Uterus (tissue), 4 donors: Measurements from ENCODE around the gene PTPRN2. TPM values are rescaled to one million over a fixed set of nuclear protein-coding genes. Genes with fewer than 3 reads are reported as not detected.
"Not testable (repeated sequence)": the region's sequence is repeated elsewhere in the genome, so short reads cannot be mapped to it uniquely, and the experiment has no call there.

Experiments used
- DNase-seq, 2 donors: peaks; one replicate each; pipeline ENCODE4 v3.0.0-alpha.2; 2019 to 2020
- H3K27ac ChIP-seq, 2 donors: fragments of 200-600 bp; sonication (generic); 1 replicate in 1 of 2; 2 replicates in 1 of 2; pipeline ENCODE4 v1.5.1; 2016 to 2018
- H3K27me3 ChIP-seq, 2 donors: fragments of 200-600 bp; sonication (generic); one replicate each; pipeline ENCODE4 v1.5.1; 2018 to 2019; ENCODE audit warnings: control low read depth in 1 of 2
- H3K36me3 ChIP-seq, 2 donors: fragments of 200-600 bp; sonication (generic); one replicate each; pipeline ENCODE4 v1.5.1; 2019; ENCODE audit warnings: control low read depth in 1 of 2
- H3K4me1 ChIP-seq, 2 donors: fragments of 200-600 bp; sonication (generic); one replicate each; pipeline ENCODE4 v1.5.1; 2018 to 2019; ENCODE audit warnings: control low read depth in 1 of 2
- H3K4me3 ChIP-seq, 2 donors: fragments of 200-600 bp; sonication (generic); 1 replicate in 1 of 2; 2 replicates in 1 of 2; pipeline ENCODE4 v1.5.1; 2018 to 2019; ENCODE audit warnings: mild to moderate bottlenecking in 1 of 2
- H3K9me3 ChIP-seq, 2 donors: fragments of 200-600 bp; sonication (generic); one replicate each; pipeline ENCODE4 v1.5.1; 2019; ENCODE audit warnings: control low read depth in 1 of 2
- POLR2A ChIP-seq, 2 donors: fragments of 450-650 bp; IDR thresholded peaks; one replicate each; pipeline ENCODE4 v1.6.1; 2016; ENCODE audit warnings: antibody characterized with exemption in 2 of 2, mild to moderate bottlenecking in 1 of 2, moderate library complexity in 1 of 2
- intact Hi-C: fragments of 100-400 bp; cut with DNase I; formaldehyde crosslinking; loops from one replicate; pipeline ENCODE4 v1.15.1; 2023; ENCODE audit warnings: low total_unique reads
- total RNA-seq, 4 donors: library from RNA; depleted of rRNA in 3 of 4; stranded (reverse); fragments of >200 nt in 3 of 4; gene quantifications; one replicate each; pipeline versions ENCODE4 v1.1.0 to v1.2.4, GENCODE V29; 2014 to 2023
- TF ChIP-seq, protein P1 (sequence below), 4 experiments: fragments of 200-600 bp in 2 of 4; fragments of 450-650 bp in 2 of 4; sonication (generic) in 2 of 4; IDR thresholded peaks; one replicate each; pipeline ENCODE4 v1.5.1; 2016 to 2019; ENCODE audit warnings: antibody characterized with exemption in 4 of 4, mild to moderate bottlenecking in 2 of 4, moderate library complexity in 1 of 4
- donor health status: DM: yes; HTN: yes; CAD: no.

The PTPRN2 gene
- total RNA-seq, 4 donors from 2014 or later, result 1.2 to 5.2 (median 2.3) TPM

- TF ChIP-seq, protein P1, sequence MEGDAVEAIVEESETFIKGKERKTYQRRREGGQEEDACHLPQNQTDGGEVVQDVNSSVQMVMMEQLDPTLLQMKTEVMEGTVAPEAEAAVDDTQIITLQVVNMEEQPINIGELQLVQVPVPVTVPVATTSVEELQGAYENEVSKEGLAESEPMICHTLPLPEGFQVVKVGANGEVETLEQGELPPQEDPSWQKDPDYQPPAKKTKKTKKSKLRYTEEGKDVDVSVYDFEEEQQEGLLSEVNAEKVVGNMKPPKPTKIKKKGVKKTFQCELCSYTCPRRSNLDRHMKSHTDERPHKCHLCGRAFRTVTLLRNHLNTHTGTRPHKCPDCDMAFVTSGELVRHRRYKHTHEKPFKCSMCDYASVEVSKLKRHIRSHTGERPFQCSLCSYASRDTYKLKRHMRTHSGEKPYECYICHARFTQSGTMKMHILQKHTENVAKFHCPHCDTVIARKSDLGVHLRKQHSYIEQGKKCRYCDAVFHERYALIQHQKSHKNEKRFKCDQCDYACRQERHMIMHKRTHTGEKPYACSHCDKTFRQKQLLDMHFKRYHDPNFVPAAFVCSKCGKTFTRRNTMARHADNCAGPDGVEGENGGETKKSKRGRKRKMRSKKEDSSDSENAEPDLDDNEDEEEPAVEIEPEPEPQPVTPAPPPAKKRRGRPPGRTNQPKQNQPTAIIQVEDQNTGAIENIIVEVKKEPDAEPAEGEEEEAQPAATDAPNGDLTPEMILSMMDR (IDR thresholded peaks at IDR 0.05), result no peak
- TF ChIP-seq POLR2A (IDR thresholded peaks at IDR 0.05), result no peak
- intact Hi-C loops, result no loop called here
- Histone ChIP-seq H3K4me3 (no peak overlapping the region), H3K9me3 (no peaks in the 10 kb centered on the region), H3K27ac (no peak overlapping the region), H3K4me1 (no peaks in the 10 kb centered on the region), H3K36me3 (no peaks in the 10 kb centered on the region), H3K27me3 (no peaks in the 10 kb centered on the region)
- no peak for DNase-seq
These were observed 537.1 kb downstream of the PTPRN2 start for GRCh38 chr7:158050441-158050977.

- TF ChIP-seq, protein P1 (IDR thresholded peaks at IDR 0.05), result no peak
- TF ChIP-seq POLR2A (IDR thresholded peaks at IDR 0.05), result no peak
- intact Hi-C loops, result no loop called here
- DNase-seq, result no peak
- H3K4me3 ChIP-seq, result no peak overlapping the region
- H3K9me3 ChIP-seq, result no peaks in the 10 kb centered on the region
- H3K27me3 ChIP-seq, result no peaks in the 10 kb centered on the region
- H3K36me3 ChIP-seq, result no peaks in the 10 kb centered on the region
- H3K4me1 ChIP-seq, result no peaks in the 10 kb centered on the region
- no peak overlapping the region for H3K27ac ChIP-seq
These were observed 538.4 kb downstream of the PTPRN2 start for GRCh38 chr7:158049271-158049670.

DNA sequence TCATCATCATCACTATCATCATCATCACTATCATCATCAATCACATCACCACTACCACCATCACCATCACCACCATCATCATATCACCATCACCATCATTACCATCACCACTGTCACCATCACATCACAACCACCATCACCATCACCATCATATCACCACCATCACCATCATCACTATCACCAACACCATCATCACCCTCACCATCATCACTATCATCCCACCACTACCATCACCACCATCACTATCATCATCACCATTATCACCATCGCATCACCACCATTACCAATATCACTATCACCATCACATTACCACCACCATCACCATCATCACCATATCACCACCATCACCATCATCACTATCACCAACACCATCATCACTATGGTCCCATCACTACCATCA is 539.1 kb downstream of the PTPRN2 start:
- no peaks in the 10 kb centered on the region for H3K9me3 ChIP-seq
- H3K27me3 ChIP-seq, result no peaks in the 10 kb centered on the region
- H3K4me3 ChIP-seq, result no peak overlapping the region
- intact Hi-C loops, result no loop called here
- no peaks in the 10 kb centered on the region for H3K36me3 ChIP-seq
- no peak for TF ChIP-seq POLR2A (IDR thresholded peaks at IDR 0.05)
- TF ChIP-seq, protein P1 (IDR thresholded peaks at IDR 0.05), result no peak
- H3K27ac ChIP-seq, result no peak overlapping the region
- no peaks in the 10 kb centered on the region for H3K4me1 ChIP-seq
- DNase-seq, result no peak

GRCh38 chr7:158047391-158048059 is 540.1 kb downstream of the PTPRN2 start:
- Histone ChIP-seq H3K36me3 (no peaks in the 10 kb centered on the region), H3K4me1 (no peaks in the 10 kb centered on the region), H3K27ac (no peak overlapping the region), H3K4me3 (no peak overlapping the region), H3K27me3 (no peaks in the 10 kb centered on the region), H3K9me3 (no peaks in the 10 kb centered on the region)
- intact Hi-C loops, result no loop called here
- TF ChIP-seq POLR2A (IDR thresholded peaks at IDR 0.05), result no peak
- TF ChIP-seq, protein P1 (IDR thresholded peaks at IDR 0.05), result no peak
- DNase-seq, result no peak

DNA sequence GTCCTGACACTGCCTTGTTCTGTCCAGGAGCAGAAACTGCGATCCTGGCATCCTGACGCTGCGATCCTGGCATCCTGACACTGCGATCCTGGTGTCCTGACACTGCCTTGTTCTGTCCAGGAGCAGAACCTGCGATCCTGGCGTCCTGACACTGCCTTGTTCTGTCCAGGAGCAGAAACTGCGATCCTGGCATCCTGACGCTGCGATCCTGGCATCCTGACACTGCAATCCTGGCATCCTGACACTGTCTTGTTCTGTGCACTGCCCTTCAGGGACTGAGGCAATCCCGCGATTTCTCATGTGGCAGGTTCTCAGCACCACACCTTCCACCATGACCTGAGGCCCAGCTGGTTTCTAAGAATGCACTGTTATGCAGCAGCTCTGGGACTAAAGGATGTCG is 541.4 kb downstream of the PTPRN2 start:
- H3K27me3 ChIP-seq, H3K36me3 ChIP-seq, intact Hi-C loops, H3K4me1 ChIP-seq, H3K9me3 ChIP-seq, DNase-seq, H3K27ac ChIP-seq, H3K4me3 ChIP-seq: not testable (repeated sequence)
